ENCODE data around the gene COX15. TPM values are rescaled to one million over a fixed set of nuclear protein-coding genes. Genes with fewer than 3 reads are reported as not detected.

Gene COX15
- total RNA-seq, 4 donors from 2014 or later, result 20.2 to 30.1 (median 25.6) TPM

GRCh38 chr10:99731306-99732032 lies 458 bp downstream of the COX15 start:
- Histone ChIP-seq H3K9me3 (no peaks in the 10 kb centered on the region), H3K4me3 (peak overlapping the region; percentile 73), H3K4me1 (peaks cover 26% of the 10 kb centered on the region), H3K27ac (peak overlapping the region; percentile 94), H3K27me3 (no peaks in the 10 kb centered on the region), H3K36me3 (peaks cover 23% of the 10 kb centered on the region)
- TF ChIP-seq POLR2AphosphoS5 (IDR thresholded peaks at IDR 0.05) (no peak), CTCF (IDR thresholded peaks at IDR 0.05) (peak in 1 of 2 donors; percentile 27), EP300 (IDR thresholded peaks at IDR 0.05) (no peak), POLR2A (IDR thresholded peaks at IDR 0.05) (no peak)
- no peak for DNase-seq (ENCODE audit: low spot score in 2 of 2)
- WGBS, result 6% methylated on average over 16 of the region's 16 CpGs

- H3K27ac ChIP-seq, result no peak overlapping the region
- no peak for TF ChIP-seq POLR2A (IDR thresholded peaks at IDR 0.05)
- TF ChIP-seq POLR2AphosphoS5 (IDR thresholded peaks at IDR 0.05), result no peak
- TF ChIP-seq CTCF (IDR thresholded peaks at IDR 0.05), result no peak
- no peak for TF ChIP-seq EP300 (IDR thresholded peaks at IDR 0.05)
- 96% methylated on average over 1 of the region's 1 CpG for WGBS
- no peak for DNase-seq (ENCODE audit: low spot score in 2 of 2)
- H3K36me3 ChIP-seq, result peaks cover 33% of the 10 kb centered on the region
- no peak overlapping the region for H3K4me3 ChIP-seq
- no peaks in the 10 kb centered on the region for H3K9me3 ChIP-seq
- H3K4me1 ChIP-seq, result peaks cover 26% of the 10 kb centered on the region
- H3K27me3 ChIP-seq, result no peaks in the 10 kb centered on the region
Observed at GRCh38 chr10:99730026-99730425, 1.9 kb downstream of the COX15 start.

- Histone ChIP-seq H3K9me3 (no peaks in the 10 kb centered on the region), H3K4me3 (no peak overlapping the region), H3K27me3 (no peaks in the 10 kb centered on the region), H3K4me1 (no peaks in the 10 kb centered on the region), H3K27ac (no peak overlapping the region), H3K36me3 (peaks cover 97% of the 10 kb centered on the region)
- DNase-seq (ENCODE audit: low spot score in 2 of 2), result no peak
- TF ChIP-seq CTCF (IDR thresholded peaks at IDR 0.05) (no peak), POLR2A (IDR thresholded peaks at IDR 0.05) (no peak), EP300 (IDR thresholded peaks at IDR 0.05) (no peak), POLR2AphosphoS5 (IDR thresholded peaks at IDR 0.05) (no peak)
- WGBS, result 78% methylated on average over 2 of the region's 2 CpGs
Observed at GRCh38 chr10:99720387-99720786, 11.5 kb downstream of the COX15 start.

GRCh38 chr10:99714446-99714845 lies 17.5 kb downstream of the COX15 start:
- Histone ChIP-seq H3K36me3 (peaks cover 70% of the 10 kb centered on the region), H3K27ac (no peak overlapping the region), H3K27me3 (no peaks in the 10 kb centered on the region), H3K4me1 (peaks cover 13% of the 10 kb centered on the region), H3K9me3 (no peaks in the 10 kb centered on the region), H3K4me3 (no peak overlapping the region)
- no peak for DNase-seq (ENCODE audit: low spot score in 2 of 2)
- WGBS, result 83% methylated on average over 5 of the region's 5 CpGs
- TF ChIP-seq POLR2A (IDR thresholded peaks at IDR 0.05), result no peak
- no peak for TF ChIP-seq POLR2AphosphoS5 (IDR thresholded peaks at IDR 0.05)
- no peak for TF ChIP-seq EP300 (IDR thresholded peaks at IDR 0.05)
- no peak for TF ChIP-seq CTCF (IDR thresholded peaks at IDR 0.05)

- DNase-seq (ENCODE audit: low spot score in 2 of 2), result no peak
- TF ChIP-seq CTCF (IDR thresholded peaks at IDR 0.05), result peak; percentile 31 to 35
- no peak for TF ChIP-seq POLR2AphosphoS5 (IDR thresholded peaks at IDR 0.05)
- H3K4me3 ChIP-seq, result no peak overlapping the region
- peaks cover 28% of the 10 kb centered on the region for H3K4me1 ChIP-seq
- H3K27ac ChIP-seq, result no peak overlapping the region
- H3K27me3 ChIP-seq, result no peaks in the 10 kb centered on the region
- peaks cover 48% of the 10 kb centered on the region for H3K36me3 ChIP-seq
- no peaks in the 10 kb centered on the region for H3K9me3 ChIP-seq
Observed at GRCh38 chr10:99711129-99711719, 20.7 kb downstream of the COX15 start.

All from suprapubic skin (tissue), 4 donors.